ENCODE measurements around the gene OR5L2.

DNA sequence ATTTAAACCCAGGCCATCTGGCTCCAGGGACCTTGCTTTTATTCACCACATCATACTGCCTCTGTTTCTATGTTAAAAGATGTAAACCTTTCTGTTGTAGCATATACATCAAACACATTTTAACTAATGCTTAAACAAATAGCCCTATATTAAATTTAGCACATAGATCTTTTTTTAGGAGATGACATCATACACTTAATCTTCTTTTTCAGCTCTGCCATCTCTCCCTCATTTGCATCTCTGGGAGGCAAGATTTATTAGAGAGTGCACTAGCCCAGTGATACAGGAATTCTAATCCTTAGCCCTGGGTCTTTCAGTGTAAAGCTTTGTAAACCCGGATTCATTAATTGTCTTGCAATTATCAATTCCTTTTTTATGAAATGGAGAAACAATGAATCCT is 25.1 kb downstream of the OR5L2 start:
- no peak for TF ChIP-seq POLR2A (IDR thresholded peaks at IDR 0.05)
- TF ChIP-seq, protein P1, sequence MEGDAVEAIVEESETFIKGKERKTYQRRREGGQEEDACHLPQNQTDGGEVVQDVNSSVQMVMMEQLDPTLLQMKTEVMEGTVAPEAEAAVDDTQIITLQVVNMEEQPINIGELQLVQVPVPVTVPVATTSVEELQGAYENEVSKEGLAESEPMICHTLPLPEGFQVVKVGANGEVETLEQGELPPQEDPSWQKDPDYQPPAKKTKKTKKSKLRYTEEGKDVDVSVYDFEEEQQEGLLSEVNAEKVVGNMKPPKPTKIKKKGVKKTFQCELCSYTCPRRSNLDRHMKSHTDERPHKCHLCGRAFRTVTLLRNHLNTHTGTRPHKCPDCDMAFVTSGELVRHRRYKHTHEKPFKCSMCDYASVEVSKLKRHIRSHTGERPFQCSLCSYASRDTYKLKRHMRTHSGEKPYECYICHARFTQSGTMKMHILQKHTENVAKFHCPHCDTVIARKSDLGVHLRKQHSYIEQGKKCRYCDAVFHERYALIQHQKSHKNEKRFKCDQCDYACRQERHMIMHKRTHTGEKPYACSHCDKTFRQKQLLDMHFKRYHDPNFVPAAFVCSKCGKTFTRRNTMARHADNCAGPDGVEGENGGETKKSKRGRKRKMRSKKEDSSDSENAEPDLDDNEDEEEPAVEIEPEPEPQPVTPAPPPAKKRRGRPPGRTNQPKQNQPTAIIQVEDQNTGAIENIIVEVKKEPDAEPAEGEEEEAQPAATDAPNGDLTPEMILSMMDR (IDR thresholded peaks at IDR 0.05): no peak
